ENCODE results near the gene ESYT2. TPM values are rescaled to one million over a fixed set of nuclear protein-coding genes. Genes with fewer than 3 reads are reported as not detected.

Gene ESYT2
- total RNA-seq, 1 experiment from 2014 or later, result 162 TPM

GRCh38 chr7:158748335-158748734, 81.0 kb downstream of the ESYT2 start:
- Histone ChIP-seq H3K9me3 (ENCODE audit: insufficient read depth, low read depth) (no peaks in the 10 kb centered on the region), H3K36me3 (ENCODE audit: low read depth) (peaks cover 51% of the 10 kb centered on the region), H3K4me3 (no peak overlapping the region), H3K4me1 (replicated peaks; ENCODE audit: insufficient read depth) (no peaks in the 10 kb centered on the region), H3K27me3 (ENCODE audit: insufficient read depth, low read depth) (no peaks in the 10 kb centered on the region), H3K27ac (no peak overlapping the region), H3K79me2 (ENCODE audit: low read depth) (no peaks in the 10 kb centered on the region), H2AFZ (no peak overlapping the region), H4K20me1 (ENCODE audit: insufficient read depth) (0 out of 2 replicates have a peak, but pooled peaks cover 5% of the 10 kb centered on the region), H3F3A (ENCODE audit: insufficient read depth, low read depth) (no peaks in the 10 kb centered on the region), H3K4me2 (no peak overlapping the region), H3K9me2 (ENCODE audit: insufficient read depth) (no peaks in the 10 kb centered on the region)
- no peak for TF ChIP-seq EZH2 (IDR thresholded peaks at IDR 0.05; ENCODE audit: low read depth)
- TF ChIP-seq, protein P1, sequence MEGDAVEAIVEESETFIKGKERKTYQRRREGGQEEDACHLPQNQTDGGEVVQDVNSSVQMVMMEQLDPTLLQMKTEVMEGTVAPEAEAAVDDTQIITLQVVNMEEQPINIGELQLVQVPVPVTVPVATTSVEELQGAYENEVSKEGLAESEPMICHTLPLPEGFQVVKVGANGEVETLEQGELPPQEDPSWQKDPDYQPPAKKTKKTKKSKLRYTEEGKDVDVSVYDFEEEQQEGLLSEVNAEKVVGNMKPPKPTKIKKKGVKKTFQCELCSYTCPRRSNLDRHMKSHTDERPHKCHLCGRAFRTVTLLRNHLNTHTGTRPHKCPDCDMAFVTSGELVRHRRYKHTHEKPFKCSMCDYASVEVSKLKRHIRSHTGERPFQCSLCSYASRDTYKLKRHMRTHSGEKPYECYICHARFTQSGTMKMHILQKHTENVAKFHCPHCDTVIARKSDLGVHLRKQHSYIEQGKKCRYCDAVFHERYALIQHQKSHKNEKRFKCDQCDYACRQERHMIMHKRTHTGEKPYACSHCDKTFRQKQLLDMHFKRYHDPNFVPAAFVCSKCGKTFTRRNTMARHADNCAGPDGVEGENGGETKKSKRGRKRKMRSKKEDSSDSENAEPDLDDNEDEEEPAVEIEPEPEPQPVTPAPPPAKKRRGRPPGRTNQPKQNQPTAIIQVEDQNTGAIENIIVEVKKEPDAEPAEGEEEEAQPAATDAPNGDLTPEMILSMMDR (conservative IDR thresholded peaks at IDR 0.05), result no peak
- POLR2A ChIA-PET (ENCODE audit: unreplicated experiment), result no interaction called here
- DNase-seq, result no peak
- CTCF ChIA-PET, result no interaction called here
- intact Hi-C loops (cut with micrococcal nuclease; ENCODE audit: unreplicated experiment), result no loop called here
- BruUV-seq (replicated peaks), result no TSS peak

GRCh38 chr7:158747408-158747807, 81.9 kb downstream of the ESYT2 start:
- no peaks in the 10 kb centered on the region for H3K79me2 ChIP-seq (ENCODE audit: low read depth)
- intact Hi-C loops (cut with micrococcal nuclease; ENCODE audit: unreplicated experiment), result no loop called here
- no TSS peak for BruUV-seq (replicated peaks)
- H2AFZ ChIP-seq, result no peak overlapping the region
- ChIA-PET CTCF (no interaction called here), POLR2A (ENCODE audit: unreplicated experiment) (no interaction called here)
- no peak overlapping the region for H3K4me2 ChIP-seq
- peaks cover 4% of the 10 kb centered on the region; the same call in 1 of the 2 replicates for H3F3A ChIP-seq (ENCODE audit: insufficient read depth, low read depth)
- 0 out of 2 replicates have a peak, but pooled peaks cover 5% of the 10 kb centered on the region for H4K20me1 ChIP-seq (ENCODE audit: insufficient read depth)
- peaks cover 3% of the 10 kb centered on the region for H3K4me1 ChIP-seq (replicated peaks; ENCODE audit: insufficient read depth)
- no peak for DNase-seq
- H3K9me2 ChIP-seq (ENCODE audit: insufficient read depth), result no peaks in the 10 kb centered on the region
- H3K27me3 ChIP-seq (ENCODE audit: insufficient read depth, low read depth), result no peaks in the 10 kb centered on the region
- H3K4me3 ChIP-seq, result no peak overlapping the region
- no peak overlapping the region for H3K27ac ChIP-seq
- H3K9me3 ChIP-seq (ENCODE audit: insufficient read depth, low read depth), result no peaks in the 10 kb centered on the region
- TF ChIP-seq, protein P1 (conservative IDR thresholded peaks at IDR 0.05), result no peak
- no peak for TF ChIP-seq EZH2 (IDR thresholded peaks at IDR 0.05; ENCODE audit: low read depth)
- peaks cover 57% of the 10 kb centered on the region for H3K36me3 ChIP-seq (ENCODE audit: low read depth)

DNA sequence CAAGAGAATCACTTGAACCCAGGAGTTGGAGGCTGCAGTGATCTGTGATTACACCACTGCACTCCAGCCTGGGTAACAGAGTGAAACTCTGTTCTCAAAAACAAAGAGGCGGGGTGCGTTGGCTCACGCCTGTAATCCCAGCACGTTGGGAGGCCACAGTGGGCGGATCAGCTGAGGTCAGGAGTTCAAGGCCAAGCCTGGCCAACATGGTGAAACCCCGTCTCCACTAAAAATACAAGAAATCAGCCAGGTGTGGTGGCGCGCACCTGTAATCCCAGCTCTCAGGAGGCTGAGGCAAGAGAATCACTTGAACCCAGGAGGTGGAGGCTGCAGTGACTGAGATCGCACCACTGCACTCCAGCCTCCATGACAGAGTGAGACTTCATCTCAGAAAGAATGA, 82.4 kb downstream of the ESYT2 start:
- ChIA-PET CTCF (interaction anchor here (0.7 kb wide), 1 partner anchor 27 kb away, joined by 4 read pairs; no protein-coding TSS in a partner anchor), POLR2A (ENCODE audit: unreplicated experiment) (no interaction called here)
- no peak overlapping the region for H3K27ac ChIP-seq
- H3K79me2 ChIP-seq (ENCODE audit: low read depth), result no peaks in the 10 kb centered on the region
- H3K4me3 ChIP-seq, result no peak overlapping the region
- H3K36me3 ChIP-seq (ENCODE audit: low read depth), result peaks cover 61% of the 10 kb centered on the region
- TF ChIP-seq, protein P1 (conservative IDR thresholded peaks at IDR 0.05), result no peak
- H4K20me1 ChIP-seq (ENCODE audit: insufficient read depth), result 0 out of 2 replicates have a peak, but pooled peaks cover 5% of the 10 kb centered on the region
- no TSS peak for BruUV-seq (replicated peaks)
- no peaks in the 10 kb centered on the region for H3K27me3 ChIP-seq (ENCODE audit: insufficient read depth, low read depth)
- no peaks in the 10 kb centered on the region for H3K9me3 ChIP-seq (ENCODE audit: insufficient read depth, low read depth)
- H3K4me1 ChIP-seq (replicated peaks; ENCODE audit: insufficient read depth), result peaks cover 7% of the 10 kb centered on the region
- H3K9me2 ChIP-seq (ENCODE audit: insufficient read depth), result no peaks in the 10 kb centered on the region
- no peak overlapping the region for H3K4me2 ChIP-seq
- H2AFZ ChIP-seq, result no peak overlapping the region
- no peak for DNase-seq
- peaks cover 8% of the 10 kb centered on the region; the same call in 1 of the 2 replicates for H3F3A ChIP-seq (ENCODE audit: insufficient read depth, low read depth)
- intact Hi-C loops (cut with micrococcal nuclease; ENCODE audit: unreplicated experiment), result no loop called here
